GM18867 (cell line): ENCODE measurements around the gene CAPZA1.
"Not testable (repeated sequence)": the region's sequence is repeated elsewhere in the genome, so short reads cannot be mapped to it uniquely, and the experiment has no call there.

ENCODE experiments used
- ATAC-seq: cut with Tn5 transposase; IDR thresholded peaks from one replicate; pipeline ENCODE4 v1.9.1; 2021; ENCODE audit warnings: mild to moderate bottlenecking, moderate library complexity; ENCODE audit not compliant: unreplicated experiment

Gene CAPZA1

DNA sequence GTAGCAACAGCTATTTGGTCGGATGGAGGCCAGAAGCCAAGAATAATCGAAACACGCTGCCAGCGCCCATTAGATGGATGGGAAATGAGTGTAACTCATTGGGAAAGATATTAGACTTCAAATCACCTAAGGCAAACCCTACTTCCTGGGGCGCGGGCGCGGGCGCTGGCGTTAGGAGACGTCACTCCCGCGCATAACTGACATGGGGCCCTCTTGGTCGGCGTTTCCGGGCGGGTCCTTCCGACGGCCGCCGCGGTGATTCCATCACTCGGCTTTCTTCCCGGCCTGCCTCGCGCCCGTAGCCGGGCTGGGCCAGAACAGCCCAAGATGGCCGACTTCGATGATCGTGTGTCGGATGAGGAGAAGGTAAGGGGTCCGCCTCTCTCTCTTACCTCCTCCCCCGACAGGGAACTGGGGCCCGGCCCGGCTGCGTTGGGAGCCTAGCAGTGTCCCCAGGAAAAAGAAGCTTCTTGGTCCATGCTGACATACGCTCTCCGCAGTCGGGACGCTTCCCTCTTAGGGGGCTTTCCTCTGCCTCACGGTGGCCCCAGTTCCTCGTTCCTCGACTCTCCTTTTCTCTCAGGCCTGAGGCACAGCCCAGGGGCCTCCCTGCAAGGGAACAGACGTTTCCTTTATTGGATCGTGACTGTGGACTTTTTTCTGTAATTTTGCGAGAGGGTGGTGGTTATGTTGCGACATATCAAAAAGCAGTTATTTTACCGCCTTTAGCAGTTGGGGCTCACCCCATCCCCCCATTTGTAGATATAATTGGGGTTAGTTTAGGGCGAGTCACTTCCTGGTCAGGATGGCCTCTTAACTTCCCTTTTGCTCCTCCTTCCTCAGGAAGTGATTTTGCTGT lies at the start of gene CAPZA1:
Gene CAPZA1, plus strand, starts transcription at position 315 of the 859 bp plus-strand sequence. Its CDS starts 13 bp downstream, at position 328.
- peak; percentile 80 for ATAC-seq

DNA sequence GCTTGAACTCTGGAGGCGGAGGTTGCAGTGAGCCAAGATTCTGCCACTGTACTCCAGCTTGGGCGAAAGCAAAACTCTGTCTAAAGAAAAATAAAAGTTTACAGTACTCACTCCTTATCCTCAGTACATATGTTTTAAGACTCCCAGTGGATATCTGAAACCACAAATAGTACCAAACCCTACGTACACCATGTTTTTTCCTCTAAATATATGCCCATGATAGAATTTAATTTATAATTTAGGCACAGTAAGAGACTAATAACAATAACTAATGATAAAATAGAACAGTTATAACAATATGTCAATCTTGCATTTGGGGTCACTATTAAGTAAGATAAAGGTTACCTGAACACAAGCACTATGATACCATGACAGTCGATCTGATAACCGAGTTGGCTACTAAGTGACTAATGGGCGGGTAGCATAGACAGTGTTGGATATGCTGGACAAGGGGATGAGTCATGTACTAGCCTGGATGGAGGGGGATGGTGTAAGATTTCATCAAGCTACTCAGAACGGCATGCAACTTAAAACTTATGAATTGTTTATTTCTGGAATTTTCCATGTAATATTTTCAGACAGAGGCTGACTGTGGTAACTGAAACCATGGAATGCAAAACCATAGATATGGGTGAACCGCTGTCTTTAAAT lies 44.4 kb upstream of the CAPZA1 start:
- ATAC-seq: no peak

DNA sequence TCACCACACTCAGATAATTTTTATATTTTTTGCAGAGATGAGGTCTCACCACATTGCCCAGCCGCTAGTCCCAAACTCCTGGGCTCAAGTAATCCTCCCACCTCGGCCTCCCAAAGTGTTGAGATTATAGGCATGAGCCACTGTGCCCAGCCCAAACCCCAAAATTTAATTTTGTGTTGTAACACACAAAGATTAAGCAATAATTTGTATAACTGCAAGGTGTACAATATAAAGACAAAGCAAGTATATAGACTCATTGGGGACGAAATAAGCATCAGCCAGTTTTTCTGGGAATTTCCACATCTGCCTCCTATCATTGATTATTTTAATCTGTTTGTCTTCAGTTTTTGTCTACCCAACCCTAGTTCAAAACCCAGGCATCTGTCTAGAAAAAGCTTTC lies 43.4 kb upstream of the CAPZA1 start:
- no peak for ATAC-seq

DNA sequence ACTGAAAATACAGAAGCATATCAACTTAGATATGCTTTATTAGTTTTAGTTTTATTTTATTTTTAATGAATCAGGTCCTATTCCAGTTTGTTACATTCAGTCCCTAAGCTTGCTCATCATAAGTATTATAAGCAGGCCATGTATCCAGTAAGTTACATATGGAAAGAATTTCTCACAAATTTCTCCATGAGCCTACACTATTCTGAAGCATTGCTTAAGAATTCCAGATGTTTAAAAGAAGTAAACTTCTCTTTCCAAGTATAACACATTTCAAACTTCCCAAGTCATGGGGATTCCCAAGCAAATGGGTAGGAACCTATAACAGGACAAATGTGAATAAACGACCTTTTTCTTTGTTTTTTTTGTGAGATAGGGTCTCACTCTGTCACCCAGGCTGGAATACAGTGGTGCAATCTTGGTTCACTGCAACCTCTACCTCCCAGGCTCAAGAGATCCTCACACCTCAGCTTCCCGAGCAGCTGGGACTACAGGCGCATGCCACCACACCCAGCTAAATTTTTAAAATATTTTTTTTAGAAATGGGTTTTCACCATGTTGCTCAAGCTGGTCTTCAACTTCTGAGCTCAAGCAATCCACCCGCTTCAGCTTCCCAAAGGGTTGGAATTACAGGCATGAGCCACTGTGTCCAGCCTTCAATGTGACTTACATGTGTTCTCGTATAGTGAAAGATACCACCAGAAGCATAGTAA lies 39.7 kb upstream of the CAPZA1 start:
- no peak for ATAC-seq

DNA sequence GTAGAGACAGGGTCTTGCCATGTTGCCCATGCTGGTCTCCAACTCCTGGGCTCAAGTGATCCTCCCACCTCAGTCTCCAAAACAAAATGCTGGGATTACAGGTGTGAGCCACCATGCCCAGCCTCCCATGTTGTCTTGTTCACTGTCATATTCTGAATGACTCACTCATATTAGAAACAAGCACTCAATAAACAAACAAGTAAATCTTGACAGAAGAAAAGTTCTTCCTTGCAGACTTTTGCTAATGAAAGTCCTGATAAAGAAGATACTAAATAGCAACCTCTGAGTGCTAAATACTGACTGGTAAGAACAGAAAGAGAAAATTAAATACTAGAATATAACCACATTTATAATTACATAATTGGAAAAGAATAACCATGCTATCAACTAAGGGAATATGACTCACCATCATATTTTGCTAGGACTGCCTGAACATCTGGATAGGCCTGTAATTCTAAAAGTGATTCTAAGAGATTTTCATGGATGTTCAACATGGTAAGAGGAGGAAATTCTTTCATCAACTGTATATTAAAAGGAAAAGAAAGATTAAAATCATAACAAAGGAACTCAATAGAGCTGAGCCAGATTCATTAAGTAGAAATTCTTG lies 37.9 kb upstream of the CAPZA1 start:
- ATAC-seq: no peak

DNA sequence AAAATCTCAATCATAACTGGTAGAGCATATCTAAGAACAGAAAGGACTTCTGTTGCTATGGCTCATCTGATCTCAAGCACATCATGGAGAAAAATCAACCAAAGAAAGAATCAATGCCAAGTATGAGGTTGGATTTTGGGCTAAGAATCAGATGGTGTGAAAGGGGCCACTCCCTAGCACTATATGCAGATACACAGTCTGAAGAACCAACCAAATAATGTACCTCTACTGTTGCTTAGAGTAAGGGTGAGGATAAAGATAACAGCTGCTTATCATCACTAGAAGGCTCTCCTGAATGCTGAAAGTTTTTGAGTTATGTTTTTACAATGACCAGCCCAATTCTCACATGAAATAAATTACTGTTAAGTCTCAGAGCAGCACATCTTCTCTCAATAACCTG lies 36.3 kb upstream of the CAPZA1 start:
- no peak for ATAC-seq

DNA sequence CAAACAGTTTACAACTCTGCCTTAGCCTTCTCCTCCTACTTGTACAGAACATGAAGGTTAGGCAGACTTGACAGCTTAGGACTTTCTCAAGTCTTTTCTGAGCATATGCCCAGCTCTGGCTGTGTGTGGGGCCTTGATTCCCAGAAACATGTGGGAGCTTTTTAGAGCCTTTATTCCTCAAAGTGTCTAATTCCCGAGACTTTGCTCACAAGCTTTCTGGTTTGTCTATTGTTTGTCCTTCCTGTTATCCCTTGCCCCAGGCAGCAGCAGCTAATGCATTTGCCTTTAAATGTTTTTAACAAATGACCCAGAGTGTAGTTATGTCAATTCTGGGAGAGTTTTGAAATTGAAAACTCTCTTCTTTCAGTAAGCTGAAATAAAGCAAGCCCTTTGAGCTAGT lies 29.9 kb upstream of the CAPZA1 start:
- ATAC-seq: no peak

DNA sequence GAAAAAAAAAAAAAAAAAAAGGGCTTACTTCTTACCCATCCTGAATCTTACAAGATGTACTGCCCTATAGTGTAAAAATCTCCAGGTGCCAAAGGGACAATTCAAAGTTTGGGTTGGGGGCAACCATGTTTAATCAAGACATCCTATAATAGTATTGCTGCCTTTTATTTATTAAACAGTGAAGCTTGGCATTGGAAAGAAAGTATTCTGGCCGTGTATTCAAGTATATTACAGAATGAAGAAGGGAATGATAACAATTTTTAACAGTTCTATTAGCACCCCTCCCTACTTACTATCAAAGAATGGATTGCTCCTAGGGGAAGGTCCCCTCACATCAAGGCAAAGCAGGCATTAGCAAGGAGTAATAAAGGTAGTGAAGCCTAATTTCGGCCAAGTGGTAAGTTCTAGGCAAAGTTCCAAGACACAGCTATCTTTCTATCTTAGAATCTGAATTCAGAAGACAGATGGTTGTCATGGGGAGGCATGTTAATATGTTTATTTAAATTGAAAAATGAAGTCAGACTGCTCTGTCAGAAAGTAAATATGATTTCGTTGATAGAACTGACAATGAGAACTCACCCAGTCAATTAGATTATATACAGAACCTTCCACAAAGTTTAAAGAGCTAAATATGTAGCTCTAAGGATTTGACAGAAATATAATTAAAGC lies 25.3 kb upstream of the CAPZA1 start:
- ATAC-seq: no peak

DNA sequence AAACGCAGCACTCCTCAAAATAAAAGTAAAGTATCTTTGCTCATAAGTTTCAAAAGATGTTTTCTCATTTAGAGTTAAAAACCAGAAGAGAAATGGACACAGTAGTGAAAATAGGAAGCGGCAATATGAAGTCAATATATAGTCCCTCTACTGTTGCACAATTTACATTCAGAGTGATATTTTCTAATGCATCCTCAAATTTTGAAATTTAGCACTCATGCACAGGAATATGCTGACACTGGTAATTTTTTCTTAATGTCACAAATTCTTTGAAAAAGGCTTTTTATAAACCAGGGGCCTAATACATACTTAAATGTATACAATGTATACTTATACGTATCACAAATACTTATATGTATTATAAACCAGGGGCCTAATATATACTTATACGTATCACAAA lies 20.2 kb upstream of the CAPZA1 start:
- ATAC-seq: no peak

DNA sequence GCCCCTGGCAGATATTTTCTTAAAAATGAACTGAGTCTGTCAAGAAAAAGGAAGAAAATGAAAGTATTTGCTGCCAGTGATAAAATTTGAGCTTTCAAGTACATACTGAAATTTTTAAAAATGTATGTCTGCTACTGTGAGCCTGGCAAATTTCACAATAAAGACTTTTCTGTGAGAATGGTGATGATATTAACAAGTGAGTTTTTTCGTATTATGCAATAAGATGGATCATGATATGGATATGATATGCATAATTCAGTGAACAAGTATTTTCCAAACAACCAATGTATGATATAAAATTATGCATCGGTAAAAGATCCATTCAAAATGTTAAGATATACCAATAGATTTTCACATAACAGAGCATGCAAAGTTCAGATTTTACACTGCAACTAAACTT lies 16.6 kb upstream of the CAPZA1 start:
- ATAC-seq: no peak

DNA sequence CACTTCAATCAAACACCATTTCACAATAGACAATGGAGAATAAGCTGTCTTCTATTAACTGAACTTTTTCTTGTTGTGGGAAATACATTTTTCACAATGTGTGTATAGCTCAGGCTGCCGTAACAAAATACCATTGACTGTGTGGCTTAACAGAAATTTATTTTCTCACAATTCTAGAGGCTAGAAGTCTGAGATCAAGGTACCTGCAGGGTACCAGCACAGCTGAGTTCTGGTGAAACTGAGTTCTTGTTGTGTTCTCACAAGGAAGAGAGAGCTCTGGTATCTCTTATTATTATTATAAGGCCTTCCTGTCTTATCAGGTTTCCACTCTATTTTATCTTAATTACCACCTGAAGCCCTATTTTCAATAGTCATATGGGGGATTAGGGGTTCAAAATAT lies 16.1 kb upstream of the CAPZA1 start:
- ATAC-seq: no peak

DNA sequence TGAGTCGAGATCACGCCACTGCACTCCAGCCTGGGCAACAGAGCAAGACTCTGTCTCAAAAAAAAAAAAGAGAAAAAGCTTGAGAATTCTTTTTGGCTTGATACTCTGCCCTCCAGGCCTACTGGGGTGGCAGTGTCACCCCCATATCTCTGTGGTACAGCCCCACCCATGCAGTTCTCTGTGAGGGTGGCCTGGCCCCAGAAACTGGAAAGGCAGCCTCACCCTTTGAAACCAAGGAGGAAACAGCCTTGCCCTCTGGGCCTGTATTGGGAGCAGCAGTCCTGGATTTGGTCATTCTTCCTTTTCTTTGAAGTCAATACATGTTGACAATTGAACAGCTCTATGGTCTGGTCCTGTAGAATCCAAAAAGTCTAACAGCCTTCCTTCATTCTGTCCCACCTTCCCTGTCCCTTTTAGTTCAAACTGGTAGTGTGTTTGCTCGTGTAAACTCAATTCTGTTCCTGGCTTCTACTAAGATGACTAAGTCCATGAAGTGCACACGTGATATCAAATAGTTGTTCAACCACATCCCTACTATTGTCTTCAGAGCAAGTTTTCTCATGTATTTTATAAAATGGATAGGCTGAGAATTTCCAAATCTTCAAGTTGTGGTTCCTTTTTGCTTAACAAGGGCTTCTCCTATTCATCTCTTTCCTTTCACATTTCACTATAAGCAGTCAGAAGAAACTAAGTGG lies 13.9 kb upstream of the CAPZA1 start:
- no peak for ATAC-seq

DNA sequence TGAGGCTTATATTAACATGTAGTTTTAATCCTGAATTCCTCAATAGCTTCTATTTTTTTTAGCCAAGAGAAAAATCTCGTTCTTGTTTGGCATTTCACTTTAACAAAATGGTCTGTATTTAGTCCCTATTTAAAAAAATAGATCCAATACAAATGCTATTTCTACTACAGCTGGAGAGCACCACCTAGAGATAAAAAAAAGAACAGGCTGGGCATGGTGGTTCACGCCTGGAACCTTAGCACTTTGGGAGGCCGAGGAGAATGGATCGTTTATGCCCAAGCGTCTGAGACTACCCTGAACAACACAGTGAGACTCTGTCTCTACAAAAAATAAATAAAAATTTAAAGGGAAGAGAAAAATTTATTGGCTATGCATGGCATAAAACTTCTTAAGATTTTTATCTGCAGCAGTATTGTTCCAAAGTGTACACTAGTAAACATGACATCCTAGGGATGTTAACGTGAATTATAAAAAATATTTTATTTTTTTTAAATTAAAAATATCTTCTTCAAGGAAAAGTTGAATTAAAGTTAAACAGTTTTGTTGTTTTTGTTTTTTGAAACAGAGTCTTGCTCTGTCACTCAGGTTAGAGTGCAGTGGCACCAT lies 5.1 kb upstream of the CAPZA1 start:
- ATAC-seq: no peak

DNA sequence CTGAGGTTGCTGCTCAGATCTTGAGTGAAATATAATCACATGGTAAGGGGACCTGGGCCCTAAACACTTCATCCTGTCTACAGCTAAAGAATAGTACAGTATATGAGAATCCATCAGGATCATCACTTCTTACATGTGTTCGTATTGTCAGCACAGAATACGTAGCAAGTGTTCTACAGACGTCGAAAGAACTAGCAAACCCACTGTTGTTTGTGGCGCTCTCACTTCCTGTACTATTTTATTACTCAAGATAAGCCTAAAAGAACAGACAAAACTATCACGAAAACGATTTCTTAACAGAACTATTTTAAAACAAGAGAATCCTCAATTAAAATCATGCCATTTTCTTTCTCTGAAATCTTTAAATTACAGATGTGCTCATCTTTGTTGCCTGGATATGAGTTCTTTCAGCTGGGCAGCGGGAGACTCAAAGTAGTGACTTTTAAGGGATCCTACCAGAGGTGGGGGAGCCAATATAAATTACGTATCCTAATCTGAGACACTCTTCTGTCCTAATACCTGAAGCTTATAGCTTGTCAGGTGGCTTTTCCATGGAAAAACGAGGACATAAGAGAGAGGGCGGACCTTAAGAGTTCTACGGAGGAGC lies 1.4 kb upstream of the CAPZA1 start:
- no peak for ATAC-seq

DNA sequence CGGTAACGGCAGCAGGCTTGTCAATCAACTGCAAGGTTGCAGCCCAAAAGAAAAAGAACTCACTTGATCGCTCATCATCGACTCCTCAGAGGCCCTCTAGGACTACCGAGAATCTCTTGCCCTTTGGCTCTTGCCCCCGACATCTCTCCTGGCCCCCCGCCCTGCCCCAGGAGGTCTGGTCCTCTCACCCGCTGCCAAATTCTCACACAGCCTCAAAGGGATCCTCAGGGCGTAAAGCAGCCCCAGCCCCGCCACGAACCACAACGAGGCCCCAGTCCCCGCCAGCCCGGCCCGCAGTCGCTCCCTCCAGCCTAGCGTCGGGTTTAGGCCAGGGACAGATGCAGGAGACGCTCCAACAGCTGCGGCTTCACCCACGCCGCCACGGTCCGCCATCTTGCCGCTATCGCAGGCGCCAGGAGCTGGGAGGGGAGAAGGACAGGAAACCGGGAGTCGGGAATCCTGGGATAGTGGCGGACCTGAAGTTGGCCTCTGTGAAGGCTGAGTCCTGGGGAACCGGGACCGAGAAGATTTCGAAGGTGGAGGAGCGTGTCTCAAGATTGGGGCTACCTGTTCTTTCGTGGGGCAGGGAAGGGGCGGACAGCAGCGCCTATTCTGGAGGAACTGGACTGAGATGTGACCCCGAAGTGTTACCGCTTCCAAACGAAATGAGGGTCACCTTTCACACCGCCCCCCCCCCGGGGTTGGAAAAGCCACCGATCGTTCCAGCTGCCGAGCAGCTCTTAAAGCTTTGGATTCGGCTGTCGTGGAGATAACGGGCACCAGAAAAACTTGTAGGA lies 713 bp upstream of the CAPZA1 start, which contains the start of gene ST7L:
Gene ST7L, minus strand, starts transcription at position 421 of the 797 bp plus-strand sequence. Its CDS starts 28 bp downstream, at position 393.
- no peak for ATAC-seq

DNA sequence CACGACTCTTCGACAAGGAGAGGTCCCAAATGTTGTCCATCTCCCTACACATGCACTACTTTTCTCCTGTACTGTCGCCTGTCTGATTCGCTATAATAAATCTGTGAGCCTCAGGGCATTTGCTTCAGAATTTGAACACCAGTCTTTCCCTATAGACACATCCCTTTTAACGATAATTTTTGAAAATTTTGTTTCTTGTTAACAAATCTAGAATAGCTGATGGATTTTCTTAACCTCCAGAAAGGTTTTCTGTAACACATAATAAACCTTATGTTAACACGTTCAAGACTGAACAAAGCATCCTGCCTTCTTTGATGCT lies 704 bp downstream of the CAPZA1 start:
- no peak for ATAC-seq

DNA sequence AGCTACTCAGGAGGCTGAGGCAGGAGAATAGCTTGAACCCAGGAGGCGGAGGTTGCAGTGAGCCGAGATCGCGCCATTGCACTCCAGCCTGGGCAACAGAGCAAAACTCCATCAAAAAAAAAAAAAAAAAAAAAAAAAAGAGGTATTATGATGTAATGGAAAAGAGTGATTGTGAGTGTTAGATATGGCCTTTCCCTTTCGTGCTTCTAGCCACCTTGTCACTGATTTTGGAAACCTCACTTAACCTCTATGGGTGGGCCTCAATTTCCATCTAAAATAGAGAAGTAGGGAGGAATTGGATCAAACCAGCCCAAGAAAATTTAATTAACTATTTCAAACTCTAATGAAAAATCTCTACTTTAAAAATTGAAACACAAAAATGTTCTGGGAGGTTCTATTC lies 4.9 kb downstream of the CAPZA1 start:
- ATAC-seq: not testable (repeated sequence)

DNA sequence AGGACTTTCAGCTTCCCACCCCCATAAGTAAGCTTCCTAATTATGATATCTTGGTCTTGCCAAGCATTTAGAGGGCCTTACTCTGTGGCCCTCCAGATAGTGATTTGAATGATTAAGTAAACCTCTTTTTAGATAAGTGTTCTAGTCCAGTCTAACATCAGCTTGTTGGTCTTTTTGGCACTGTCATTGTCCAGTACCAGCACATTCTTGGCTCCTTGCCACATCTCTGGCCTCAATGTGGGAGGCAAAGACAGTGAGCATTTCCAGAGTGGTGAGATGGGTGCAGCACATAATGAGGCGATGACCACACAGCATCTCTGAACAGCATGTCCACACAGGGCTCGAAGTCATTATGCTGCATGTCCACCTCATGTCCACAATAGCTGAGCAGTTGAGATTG lies 6.1 kb downstream of the CAPZA1 start:
- ATAC-seq: no peak

DNA sequence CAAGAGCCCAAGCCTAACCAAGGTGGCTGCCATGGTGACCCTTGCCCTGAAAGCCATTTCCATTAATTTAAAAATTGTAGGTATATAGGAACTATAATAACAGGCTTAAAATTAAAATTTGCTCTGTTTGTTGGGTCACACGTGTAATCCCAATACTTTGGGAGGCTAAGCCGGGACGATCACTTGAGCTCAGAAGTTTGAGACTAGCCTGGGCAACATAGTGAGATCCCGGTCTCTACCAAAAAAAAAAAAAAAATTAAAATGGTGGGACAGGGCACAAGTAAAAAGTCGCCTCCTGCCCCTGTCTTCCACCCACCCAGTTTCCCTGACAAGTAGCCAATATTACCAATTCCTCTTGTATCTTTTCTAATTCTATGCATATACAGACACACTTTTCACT lies 6.6 kb downstream of the CAPZA1 start:
- ATAC-seq: no peak
